ENCODE data around the gene UGT1A8. TPM values are rescaled to one million over a fixed set of nuclear protein-coding genes. Genes with fewer than 3 reads are reported as not detected.

Gene UGT1A8
- total RNA-seq, 1 experiment from 2014 or later = not detected

- ChIA-PET CTCF (no interaction called here), POLR2A (no interaction called here)
- no TSS peak for BruUV-seq (replicated peaks)
- Mint-ChIP-seq H3K27me3 (ENCODE audit: insufficient read depth, unreplicated experiment) (peaks cover 10% of the 10 kb centered on the region), H3K27ac (ENCODE audit: low read depth, unreplicated experiment) (no peak overlapping the region), H3K36me3 (ENCODE audit: insufficient read depth, unreplicated experiment) (no peaks in the 10 kb centered on the region), H3K9me3 (ENCODE audit: unreplicated experiment) (no peaks in the 10 kb centered on the region), H3K4me1 (ENCODE audit: insufficient read depth, unreplicated experiment) (peaks cover 13% of the 10 kb centered on the region), H3K4me3 (ENCODE audit: unreplicated experiment) (no peak overlapping the region)
- DNase-seq (ENCODE audit: unreplicated experiment) = no peak
- no peak for TF ChIP-seq CTCF (IDR thresholded peaks at IDR 0.05; ENCODE audit: unreplicated experiment)
- intact Hi-C loops (cut with micrococcal nuclease) = no loop called here
These were observed 182.3 kb downstream of the UGT1A8 start for GRCh38 chr2:233799716-233800115.

- Mint-ChIP-seq H3K27ac (ENCODE audit: low read depth, unreplicated experiment) (no peak overlapping the region), H3K27me3 (ENCODE audit: insufficient read depth, unreplicated experiment) (peaks cover 10% of the 10 kb centered on the region), H3K4me3 (ENCODE audit: unreplicated experiment) (no peak overlapping the region), H3K9me3 (ENCODE audit: unreplicated experiment) (no peaks in the 10 kb centered on the region), H3K4me1 (ENCODE audit: insufficient read depth, unreplicated experiment) (peaks cover 13% of the 10 kb centered on the region), H3K36me3 (ENCODE audit: insufficient read depth, unreplicated experiment) (no peaks in the 10 kb centered on the region)
- no peak for TF ChIP-seq CTCF (IDR thresholded peaks at IDR 0.05; ENCODE audit: unreplicated experiment)
- intact Hi-C loops (cut with micrococcal nuclease) = no loop called here
- ChIA-PET POLR2A (no interaction called here), CTCF (no interaction called here)
- no TSS peak for BruUV-seq (replicated peaks)
- no peak for DNase-seq (ENCODE audit: unreplicated experiment)
These were observed 182.8 kb downstream of the UGT1A8 start for GRCh38 chr2:233800208-233800607.

- POLR2A ChIA-PET = no interaction called here
- CTCF ChIA-PET = no interaction called here
- H3K27me3 Mint-ChIP-seq (ENCODE audit: insufficient read depth, unreplicated experiment) = peaks cover 10% of the 10 kb centered on the region
- DNase-seq (ENCODE audit: unreplicated experiment) = peak; percentile 43
- BruUV-seq (replicated peaks) = no TSS peak
- intact Hi-C loops (cut with micrococcal nuclease) = no loop called here
- no peaks in the 10 kb centered on the region for H3K9me3 Mint-ChIP-seq (ENCODE audit: unreplicated experiment)
- no peak for TF ChIP-seq CTCF (IDR thresholded peaks at IDR 0.05; ENCODE audit: unreplicated experiment)
- no peaks in the 10 kb centered on the region for H3K36me3 Mint-ChIP-seq (ENCODE audit: insufficient read depth, unreplicated experiment)
- H3K27ac Mint-ChIP-seq (ENCODE audit: low read depth, unreplicated experiment) = no peak overlapping the region
- H3K4me3 Mint-ChIP-seq (ENCODE audit: unreplicated experiment) = no peak overlapping the region
- peaks cover 13% of the 10 kb centered on the region for H3K4me1 Mint-ChIP-seq (ENCODE audit: insufficient read depth, unreplicated experiment)
These were observed 184.1 kb downstream of the UGT1A8 start for GRCh38 chr2:233801357-233802131.

GRCh38 chr2:233802132-233802815 is 184.8 kb downstream of the UGT1A8 start:
- ChIA-PET POLR2A (no interaction called here), CTCF (no interaction called here)
- Mint-ChIP-seq H3K9me3 (ENCODE audit: unreplicated experiment) (no peaks in the 10 kb centered on the region), H3K27me3 (ENCODE audit: insufficient read depth, unreplicated experiment) (peaks cover 10% of the 10 kb centered on the region), H3K36me3 (ENCODE audit: insufficient read depth, unreplicated experiment) (no peaks in the 10 kb centered on the region), H3K4me1 (ENCODE audit: insufficient read depth, unreplicated experiment) (peaks cover 13% of the 10 kb centered on the region), H3K4me3 (ENCODE audit: unreplicated experiment) (no peak overlapping the region), H3K27ac (ENCODE audit: low read depth, unreplicated experiment) (no peak overlapping the region)
- TF ChIP-seq CTCF (IDR thresholded peaks at IDR 0.05; ENCODE audit: unreplicated experiment) = no peak
- no peak for DNase-seq (ENCODE audit: unreplicated experiment)
- BruUV-seq (replicated peaks) = no TSS peak
- intact Hi-C loops (cut with micrococcal nuclease) = no loop called here
